GM12864 (cell line): ENCODE measurements around the gene CDK15.
"Not testable (repeated sequence)": the region's sequence is repeated elsewhere in the genome, so short reads cannot be mapped to it uniquely, and the experiment has no call there.

Experiments
- DNase-seq: peaks from one replicate; pipeline ENCODE4 v3.0.0-alpha.2; 2011; ENCODE audit warnings: low read depth
- H3K4me3 ChIP-seq: 2 replicates; pipeline ENCODE4 v1.5.1; 2011; ENCODE audit warnings: mild to moderate bottlenecking, low read depth, low read length, control low read depth
- CTCF ChIP-seq: IDR thresholded peaks from 2 replicates; pipeline ENCODE4 v1.5.1; 2011; ENCODE audit warnings: low read depth, mild to moderate bottlenecking, moderate library complexity, low read length, control low read depth, inconsistent platforms; ENCODE audit errors: missing control alignments

CDK15 gene

GRCh38 chr2:201839727-201840126 is 33.4 kb downstream of the CDK15 start:
- TF ChIP-seq CTCF, result no peak
- H3K4me3 ChIP-seq, result no peak overlapping the region
- no peak for DNase-seq

GRCh38 chr2:201840726-201841125 is 34.4 kb downstream of the CDK15 start:
- DNase-seq, result no peak
- no peak overlapping the region for H3K4me3 ChIP-seq
- TF ChIP-seq CTCF, result no peak

GRCh38 chr2:201842131-201842860 is 36.0 kb downstream of the CDK15 start:
- no peak for TF ChIP-seq CTCF
- no peak for DNase-seq
- H3K4me3 ChIP-seq, result no peak overlapping the region

GRCh38 chr2:201844922-201845321 is 38.6 kb downstream of the CDK15 start:
- H3K4me3 ChIP-seq, DNase-seq: not testable (repeated sequence)

- H3K4me3 ChIP-seq, result no peak overlapping the region
- no peak for DNase-seq
- TF ChIP-seq CTCF, result no peak
These were observed 41.1 kb downstream of the CDK15 start for GRCh38 chr2:201847481-201847880.

- no peak for TF ChIP-seq CTCF
- no peak for DNase-seq
These were observed 46.1 kb downstream of the CDK15 start for GRCh38 chr2:201852462-201852861.

GRCh38 chr2:201852878-201853415 is 46.6 kb downstream of the CDK15 start:
- TF ChIP-seq CTCF, result no peak
- no peak for DNase-seq
- H3K4me3 ChIP-seq, result no peak overlapping the region

More at GRCh38 chr2:201852462-201852861, 46.1 kb downstream of the CDK15 start:
- H3K4me3 ChIP-seq, result no peak overlapping the region
